SK-N-SH (cell line): ENCODE measurements around the gene AEBP1. TPM values are rescaled to one million over a fixed set of nuclear protein-coding genes. Genes with fewer than 3 reads are reported as not detected.

Experiments
- CTCF ChIA-PET: fragments of 300-600, 350-600 bp; formaldehyde crosslinking; extraction: SDS; loops from one replicate; lab custom pipeline; 2021; lab: Yijun Ruan, JAX
- POLR2A ChIA-PET: fragments of 350-600 bp; sonication (Branson Sonifier 250); formaldehyde crosslinking; extraction: SDS; loops from one replicate; lab custom pipeline; 2020; ENCODE audit warnings: antibody characterized with exemption, inconsistent platforms; lab: Yijun Ruan, JAX
- DNase-seq: peaks from one replicate; pipeline ENCODE4 v3.0.0; 2012
- H2AFZ ChIP-seq: fragments of 200-600 bp; sonication (generic); 2 replicates; pipeline ENCODE4 v1.8.1; 2016; ENCODE audit warnings: antibody characterized with exemption, mild to moderate bottlenecking, low read depth
- H3F3A ChIP-seq: fragments of 200-600 bp; sonication (generic); replicated peaks from 2 replicates; pipeline ENCODE3; 2016; ENCODE audit warnings: antibody characterized with exemption, mild to moderate bottlenecking; ENCODE audit not compliant: insufficient read depth
- H3K27ac ChIP-seq, 2 experiments: fragments of 200-500 bp in 1 of 2; fragments of 200-600 bp in 1 of 2; sonication (Bioruptor generic) in 1 of 2; sonication (generic), shearing (Covaris generic) in 1 of 2; 2 replicates each; pipeline versions ENCODE4 v1.5.1 to v1.6.1; 2014 to 2016; ENCODE audit warnings: low read depth in 2 of 2, inconsistent platforms in 1 of 2, low read length in 1 of 2, mild to moderate bottlenecking in 1 of 2, mixed read lengths in 1 of 2
- H3K27me3 ChIP-seq: fragments of 200-600 bp; sonication (generic), shearing (Covaris generic); 2 replicates; pipeline ENCODE4 v1.6.1; 2016; ENCODE audit warnings: mixed run types; ENCODE audit not compliant: insufficient read depth
- H3K36me3 ChIP-seq, 2 experiments: fragments of 200-500 bp in 1 of 2; fragments of 200-600 bp in 1 of 2; sonication (Bioruptor generic) in 1 of 2; sonication (generic) in 1 of 2; replicated peaks in 1 of 2; 2 replicates each; pipeline versions ENCODE3 to v1.5.1; 2014 to 2016; ENCODE audit warnings: low read length in 1 of 2, mild to moderate bottlenecking in 1 of 2; ENCODE audit not compliant: insufficient read depth in 2 of 2, control insufficient read depth in 1 of 2
- H3K4me1 ChIP-seq, 2 experiments: fragments of 200-500 bp in 1 of 2; fragments of 200-600 bp in 1 of 2; sonication (Bioruptor generic) in 1 of 2; sonication (generic), shearing (Covaris generic) in 1 of 2; 2 replicates each; pipeline versions ENCODE4 v1.5.1 to v1.6.1; 2014 to 2016; ENCODE audit warnings: low read depth in 1 of 2, low read length in 1 of 2, mixed run types in 1 of 2; ENCODE audit not compliant: insufficient read depth in 2 of 2, control insufficient read depth in 1 of 2
- H3K4me2 ChIP-seq: fragments of 200-600 bp; sonication (generic), shearing (Covaris generic); 2 replicates; pipeline ENCODE4 v1.6.1; 2017; ENCODE audit warnings: mixed run types
- H3K4me3 ChIP-seq, 2 experiments: fragments of 200-500 bp in 1 of 2; fragments of 200-600 bp in 1 of 2; sonication (Bioruptor generic) in 1 of 2; sonication (generic), shearing (Covaris generic) in 1 of 2; 2 replicates each; pipeline versions ENCODE4 v1.5.1 to v1.8.1; 2014 to 2016; ENCODE audit warnings: low read depth in 2 of 2, inconsistent platforms in 1 of 2, low read length in 1 of 2, mild to moderate bottlenecking in 1 of 2, mixed read lengths in 1 of 2, moderate library complexity in 1 of 2
- H3K79me2 ChIP-seq: fragments of 200-600 bp; sonication (generic); 2 replicates; pipeline ENCODE4 v1.8.1; 2017; ENCODE audit warnings: mild to moderate bottlenecking; ENCODE audit not compliant: insufficient read depth
- H3K9ac ChIP-seq: fragments of 200-600 bp; sonication (generic); 2 replicates; pipeline ENCODE4 v1.6.1; 2017; ENCODE audit warnings: mixed run types
- H3K9me2 ChIP-seq: fragments of 200-600 bp; sonication (generic); 2 replicates; pipeline ENCODE4 v1.6.1; 2017; ENCODE audit warnings: mixed run types
- H3K9me3 ChIP-seq: fragments of 200-600 bp; sonication (generic); 2 replicates; pipeline ENCODE4 v1.6.1; 2017; ENCODE audit warnings: mixed run types, mild to moderate bottlenecking, moderate library complexity
- H4K20me1 ChIP-seq: fragments of 200-600 bp; sonication (generic); 2 replicates; pipeline ENCODE4 v1.6.1; 2017; ENCODE audit warnings: mild to moderate bottlenecking, mixed run types; ENCODE audit not compliant: insufficient read depth
- CHD2 ChIP-seq: fragments of 150-350 bp; IDR thresholded peaks from 2 replicates; pipeline ENCODE4 v1.6.1; 2018; ENCODE audit warnings: low read length; ENCODE audit not compliant: partially characterized antibody
- FOSL2 ChIP-seq: IDR thresholded peaks from 2 replicates; pipeline ENCODE4 v1.4.0; 2012; ENCODE audit warnings: low read depth, mild to moderate bottlenecking, moderate library complexity, borderline replicate concordance
- GABPA ChIP-seq: IDR thresholded peaks from 2 replicates; pipeline ENCODE4 v1.4.0; 2012; ENCODE audit warnings: low read depth, mild to moderate bottlenecking
- JUND ChIP-seq: IDR thresholded peaks from 2 replicates; pipeline ENCODE4 v1.4.0; 2012
- NFIC ChIP-seq: IDR thresholded peaks from 2 replicates; pipeline ENCODE4 v1.4.0; 2012; ENCODE audit warnings: borderline replicate concordance
- POLR2AphosphoS5 ChIP-seq: IDR thresholded peaks from 2 replicates; pipeline ENCODE4 v1.6.1; 2012; ENCODE audit warnings: low read depth, low read length
- RAD21 ChIP-seq: IDR thresholded peaks from 2 replicates; pipeline ENCODE4 v1.6.1; 2012; ENCODE audit warnings: mild to moderate bottlenecking, low read length
- RCOR1 ChIP-seq: fragments of 150-350 bp; IDR thresholded peaks from 2 replicates; pipeline ENCODE4 v1.6.1; 2017; ENCODE audit warnings: antibody characterized with exemption, low read length
- RFX5 ChIP-seq: IDR thresholded peaks from 2 replicates; pipeline ENCODE4 v1.6.1; 2012; ENCODE audit warnings: mild to moderate bottlenecking, improper control_type of control experiment, low read length
- RXRA ChIP-seq: IDR thresholded peaks from 2 replicates; pipeline ENCODE4 v1.4.0; 2012; ENCODE audit warnings: low read depth, mild to moderate bottlenecking, borderline replicate concordance
- SMC3 ChIP-seq: IDR thresholded peaks from 2 replicates; pipeline ENCODE4 v1.6.1; 2012; ENCODE audit warnings: low read depth, low read length, improper control_type of control experiment
- TCF12 ChIP-seq: IDR thresholded peaks from 2 replicates; pipeline ENCODE4 v1.4.0; 2012
- TEAD4 ChIP-seq: IDR thresholded peaks from 2 replicates; pipeline ENCODE4 v1.4.0; 2012; ENCODE audit warnings: mild to moderate bottlenecking, borderline replicate concordance; ENCODE audit not compliant: insufficient read depth
- YY1 ChIP-seq: IDR thresholded peaks from 2 replicates; pipeline ENCODE4 v1.4.0; 2012; ENCODE audit warnings: low read depth, mild to moderate bottlenecking
- WGBS: methylation state at CpG from one replicate; pipeline ENCODE4 v1.1.6; 2017; ENCODE audit warnings: low lambda C conversion rate; 5-methylcytosine and 5-hydroxymethylcytosine counted together
- polyA plus RNA-seq, 3 experiments: library from polyadenylated mRNA; depleted of rRNA; stranded (reverse); fragments of >200 nt; gene quantifications; 2 replicates each; pipeline ENCODE4 v1.2.3, GENCODE V29; 2012
- TF ChIP-seq, protein P1 (sequence below): fragments of 200-600 bp; sonication (generic); IDR thresholded peaks from 2 replicates; pipeline ENCODE4 v1.6.1; 2017; ENCODE audit warnings: antibody characterized with exemption, mild to moderate bottlenecking, moderate library complexity
- TF ChIP-seq, protein P2 (sequence below): IDR thresholded peaks from 2 replicates; pipeline ENCODE4 v1.4.0; 2012; ENCODE audit warnings: low read depth, borderline replicate concordance

Gene AEBP1
- polyA plus RNA-seq, 1 of the 3 experiments (the other 2 are of a cell fraction), result 105 TPM

DNA sequence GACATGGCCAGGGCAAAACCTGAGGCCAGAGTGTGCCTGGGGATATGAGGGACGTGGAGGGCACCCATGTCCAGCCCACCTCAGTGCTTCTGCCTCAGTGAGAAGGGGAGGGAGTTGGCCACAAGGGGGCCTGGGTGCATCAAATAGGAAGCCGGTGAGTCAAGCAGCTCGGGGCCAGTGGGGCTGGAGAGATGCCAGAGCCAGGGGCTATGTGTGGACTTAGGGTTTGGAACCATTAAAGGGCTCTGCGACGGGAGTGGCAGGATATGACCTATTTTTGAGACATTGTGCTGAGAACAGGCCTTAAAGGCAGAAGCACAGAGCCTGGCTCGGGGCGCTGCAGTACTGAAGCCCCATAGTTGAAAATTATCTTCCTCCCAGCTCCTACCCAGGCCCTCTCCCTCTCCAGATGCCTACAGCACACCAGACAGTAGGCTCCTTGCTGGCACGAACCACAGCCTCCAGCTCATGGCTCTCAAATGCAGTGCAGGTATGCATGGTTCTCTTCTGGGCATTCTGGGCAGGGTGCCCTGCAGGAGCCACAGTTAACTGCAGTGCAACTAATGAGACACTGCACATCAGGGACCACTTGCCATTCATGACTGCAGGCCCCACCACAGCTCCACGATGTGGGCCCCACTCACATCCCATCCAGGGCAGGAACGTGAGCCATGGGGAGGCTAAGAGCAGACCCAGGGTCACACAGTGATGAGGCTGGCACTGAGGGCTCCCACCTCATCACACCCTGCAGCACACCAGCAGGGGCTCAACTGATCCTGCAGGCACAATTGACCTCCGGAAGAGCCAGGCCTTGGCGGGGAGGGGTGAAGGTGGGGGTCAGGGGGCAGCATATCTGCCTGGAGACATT, 31.5 kb upstream of the AEBP1 start:
- CTCF ChIA-PET, result interaction anchor here (0.6 to 4.4 kb wide), 39 partner anchors 8 to 492 kb away, joined by 3 to 68 read pairs (median 4); partner anchors contain the start of genes DBNL, GCK, POLD2 and YKT6
- POLR2A ChIA-PET, result interaction anchor here (0.6 to 1.9 kb wide), 8 partner anchors 8 to 131 kb away, joined by 3 to 6 read pairs (median 4); partner anchors contain the start of genes DBNL and YKT6
- TF ChIP-seq, protein P1, sequence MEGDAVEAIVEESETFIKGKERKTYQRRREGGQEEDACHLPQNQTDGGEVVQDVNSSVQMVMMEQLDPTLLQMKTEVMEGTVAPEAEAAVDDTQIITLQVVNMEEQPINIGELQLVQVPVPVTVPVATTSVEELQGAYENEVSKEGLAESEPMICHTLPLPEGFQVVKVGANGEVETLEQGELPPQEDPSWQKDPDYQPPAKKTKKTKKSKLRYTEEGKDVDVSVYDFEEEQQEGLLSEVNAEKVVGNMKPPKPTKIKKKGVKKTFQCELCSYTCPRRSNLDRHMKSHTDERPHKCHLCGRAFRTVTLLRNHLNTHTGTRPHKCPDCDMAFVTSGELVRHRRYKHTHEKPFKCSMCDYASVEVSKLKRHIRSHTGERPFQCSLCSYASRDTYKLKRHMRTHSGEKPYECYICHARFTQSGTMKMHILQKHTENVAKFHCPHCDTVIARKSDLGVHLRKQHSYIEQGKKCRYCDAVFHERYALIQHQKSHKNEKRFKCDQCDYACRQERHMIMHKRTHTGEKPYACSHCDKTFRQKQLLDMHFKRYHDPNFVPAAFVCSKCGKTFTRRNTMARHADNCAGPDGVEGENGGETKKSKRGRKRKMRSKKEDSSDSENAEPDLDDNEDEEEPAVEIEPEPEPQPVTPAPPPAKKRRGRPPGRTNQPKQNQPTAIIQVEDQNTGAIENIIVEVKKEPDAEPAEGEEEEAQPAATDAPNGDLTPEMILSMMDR, result peak; percentile 98
- TF ChIP-seq RCOR1 (peak; percentile 41; the same call in 1 of the 2 replicates), TEAD4 (no peak), FOSL2 (peak; percentile 72), RFX5 (no peak), NFIC (peak; percentile 85), TCF12 (0 out of 2 replicates have a peak, but pooled peaks have one; percentile 13), RXRA (no peak), SMC3 (peak; percentile 90), JUND (peak; percentile 41; the same call in 1 of the 2 replicates), YY1 (0 out of 2 replicates have a peak, but pooled peaks have one; percentile 22), RAD21 (peak; percentile 86)

DNA sequence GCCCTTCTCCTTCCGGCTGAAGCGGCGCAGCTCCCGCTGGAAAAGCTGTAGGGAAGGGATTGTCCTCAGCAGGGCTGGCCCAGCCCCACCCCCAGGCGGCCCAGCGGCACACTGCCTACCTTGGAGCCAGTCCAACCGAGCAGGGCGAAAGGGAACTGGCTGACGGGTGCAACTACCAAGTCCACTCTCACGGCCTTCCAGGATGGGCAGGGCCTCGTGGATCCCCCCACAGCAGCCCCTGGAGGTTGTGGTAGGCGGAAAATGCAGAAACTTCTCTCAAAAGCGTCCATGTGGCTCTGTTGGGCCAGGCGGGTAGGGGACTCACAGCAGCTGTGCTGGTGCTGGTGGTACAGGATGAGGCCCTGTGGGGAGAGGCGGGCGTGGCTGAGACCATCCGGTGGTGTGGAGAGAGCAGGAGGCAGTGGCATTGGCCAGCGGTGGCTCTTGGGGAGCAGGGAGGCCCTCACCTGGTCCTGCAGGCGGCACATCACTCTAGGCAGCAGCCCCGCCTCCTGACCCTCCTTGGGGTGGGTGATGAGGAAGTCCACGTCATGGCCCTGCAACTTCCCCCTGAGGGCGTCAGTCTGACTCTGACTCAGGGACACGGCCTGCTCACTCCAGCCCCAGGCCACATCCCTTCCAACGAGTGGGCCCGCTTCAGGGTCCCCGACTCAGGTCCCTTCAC, 30.3 kb upstream of the AEBP1 start:
- Histone ChIP-seq H3K9me3 (no peaks in the 10 kb centered on the region), H4K20me1 (no peaks in the 10 kb centered on the region), H3K9ac (peak overlapping the region; percentile 40; the same call in 1 of the 2 replicates), H3K27ac (peak overlapping the region in 1 of 2 experiments; percentile 55; a peak in 2 of 4 replicates), H3K36me3 (peaks cover 18 to 49% of the 10 kb centered on the region in 2 experiments), H3K79me2 (no peaks in the 10 kb centered on the region; the same call in 1 of the 2 replicates), H3K4me2 (peak overlapping the region; percentile 30; the same call in 1 of the 2 replicates), H3K4me1 (peaks cover 5 to 15% of the 10 kb centered on the region in 2 experiments), H3F3A (peaks cover 39% of the 10 kb centered on the region), H3K4me3 (no peak overlapping the region), H3K27me3 (no peaks in the 10 kb centered on the region), H3K9me2 (no peaks in the 10 kb centered on the region), H2AFZ (no peak overlapping the region)
- ChIA-PET CTCF (interaction anchor here (1.3 to 4.4 kb wide), 2 partner anchors 98 to 122 kb away, joined by 3 to 68 read pairs; no protein-coding TSS in a partner anchor), POLR2A (interaction anchor here (1.9 kb wide), 1 partner anchor 10 kb away, joined by 6 read pairs; no protein-coding TSS in a partner anchor)
- no peak for TF ChIP-seq GABPA
- no peak for TF ChIP-seq SMC3
- no peak for TF ChIP-seq RAD21
- TF ChIP-seq, protein P2, sequence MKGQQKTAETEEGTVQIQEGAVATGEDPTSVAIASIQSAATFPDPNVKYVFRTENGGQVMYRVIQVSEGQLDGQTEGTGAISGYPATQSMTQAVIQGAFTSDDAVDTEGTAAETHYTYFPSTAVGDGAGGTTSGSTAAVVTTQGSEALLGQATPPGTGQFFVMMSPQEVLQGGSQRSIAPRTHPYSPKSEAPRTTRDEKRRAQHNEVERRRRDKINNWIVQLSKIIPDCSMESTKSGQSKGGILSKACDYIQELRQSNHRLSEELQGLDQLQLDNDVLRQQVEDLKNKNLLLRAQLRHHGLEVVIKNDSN, result no peak
- TF ChIP-seq, protein P1, result no peak
- TF ChIP-seq CHD2, result no peak
- no peak for TF ChIP-seq TEAD4
- TF ChIP-seq YY1, result no peak
- no peak for TF ChIP-seq POLR2AphosphoS5
- no peak for TF ChIP-seq FOSL2
- 85% methylated on average over 18 of the region's 26 CpGs for WGBS
- no peak for DNase-seq

More for the DNA sequence above, 31.5 kb upstream of the AEBP1 start:
- Histone ChIP-seq H3K79me2 (no peaks in the 10 kb centered on the region), H3K4me3 (no peak overlapping the region), H3K27me3 (no peaks in the 10 kb centered on the region), H4K20me1 (no peaks in the 10 kb centered on the region), H2AFZ (no peak overlapping the region), H3K9me2 (no peaks in the 10 kb centered on the region), H3K36me3 (peaks cover 7 to 37% of the 10 kb centered on the region in 2 experiments), H3K4me2 (peak overlapping the region; percentile 30; the same call in 1 of the 2 replicates), H3K27ac (peak overlapping the region; percentile 55 to 67), H3K4me1 (peaks cover 5 to 22% of the 10 kb centered on the region in 2 experiments), H3F3A (peaks cover 50% of the 10 kb centered on the region), H3K9ac (no peak overlapping the region; the same call in 1 of the 2 replicates), H3K9me3 (no peaks in the 10 kb centered on the region)
- 24% methylated on average over 10 of the region's 12 CpGs for WGBS
- peak; percentile 93 for DNase-seq
